HG02798 (cell line): ENCODE measurements around the gene ZNF217.
"Not testable (repeated sequence)": the region's sequence is repeated elsewhere in the genome, so short reads cannot be mapped to it uniquely, and the experiment has no call there.

Experiments
- ATAC-seq: cut with Tn5 transposase; IDR thresholded peaks from one replicate; pipeline ENCODE4 v1.9.1; 2021; ENCODE audit warnings: mild to moderate bottlenecking; ENCODE audit not compliant: unreplicated experiment, poor library complexity

The ZNF217 gene

DNA sequence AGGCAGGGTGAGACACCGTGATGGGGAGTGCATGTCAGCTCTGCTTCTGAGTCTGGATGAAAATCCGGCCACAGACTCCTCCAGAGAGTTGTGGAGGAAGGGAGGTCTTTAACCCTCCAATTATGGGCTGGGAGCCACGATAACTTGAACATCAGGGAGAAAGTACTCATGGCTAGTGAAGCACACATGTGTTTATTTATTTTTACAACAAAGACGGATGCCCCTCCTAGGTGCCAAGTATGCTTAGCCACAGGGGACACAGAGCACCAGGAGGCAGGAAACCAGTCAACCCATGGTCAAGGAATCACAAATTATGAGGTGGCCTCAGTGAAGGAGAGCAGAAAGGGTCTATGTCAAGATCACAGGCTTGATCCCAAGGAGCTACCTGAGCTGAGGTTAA lies 54.1 kb downstream of the ZNF217 start:
- no peak for ATAC-seq

DNA sequence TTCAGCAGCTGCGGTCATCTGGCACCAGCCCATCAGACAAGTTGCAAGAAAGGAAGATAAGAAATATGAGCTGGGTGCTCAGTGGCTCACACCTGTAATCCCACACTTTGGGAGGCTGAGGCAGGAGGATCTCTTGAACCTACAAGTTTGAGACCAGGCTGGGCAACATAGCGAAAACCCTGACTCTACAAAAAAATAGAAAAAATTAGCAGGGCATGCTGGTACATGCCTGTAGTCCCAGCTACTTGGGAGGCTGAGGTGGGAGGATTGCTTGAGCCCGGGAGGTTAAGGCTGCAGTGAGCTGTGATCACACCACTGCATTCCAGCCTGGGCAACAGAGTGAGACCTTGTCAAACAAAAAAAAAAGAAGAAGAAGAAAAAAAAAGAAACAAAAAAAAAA lies 57.3 kb downstream of the ZNF217 start:
- ATAC-seq: not testable (repeated sequence)

- no peak for ATAC-seq
Measured at GRCh38 chr20:53535878-53536277, 57.8 kb downstream of the ZNF217 start.

DNA sequence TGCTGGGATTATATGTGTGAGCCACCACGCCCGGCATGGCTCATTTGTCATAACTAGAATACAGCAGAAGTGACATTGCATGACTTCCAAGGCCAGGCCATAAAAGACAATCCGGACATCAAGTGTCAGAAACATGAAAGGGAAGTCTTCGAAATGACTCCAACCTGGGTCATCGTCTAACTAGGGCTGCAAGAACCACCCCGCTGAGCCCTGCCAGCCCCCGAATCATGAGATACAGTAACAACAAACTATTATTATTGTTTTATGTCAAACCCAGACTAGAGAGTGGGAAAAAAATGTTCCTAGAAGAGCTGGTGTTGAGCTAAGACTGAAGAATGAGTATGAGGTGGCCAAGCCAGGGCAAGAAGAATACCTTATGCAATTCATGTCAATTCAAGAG lies 59.6 kb downstream of the ZNF217 start:
- no peak for ATAC-seq

- ATAC-seq: no peak
Measured at GRCh38 chr20:53533500-53533899, 60.1 kb downstream of the ZNF217 start.

GRCh38 chr20:53532654-53533312 lies 60.9 kb downstream of the ZNF217 start:
- ATAC-seq: not testable (repeated sequence)

GRCh38 chr20:53530440-53530839 lies 63.2 kb downstream of the ZNF217 start:
- no peak for ATAC-seq

DNA sequence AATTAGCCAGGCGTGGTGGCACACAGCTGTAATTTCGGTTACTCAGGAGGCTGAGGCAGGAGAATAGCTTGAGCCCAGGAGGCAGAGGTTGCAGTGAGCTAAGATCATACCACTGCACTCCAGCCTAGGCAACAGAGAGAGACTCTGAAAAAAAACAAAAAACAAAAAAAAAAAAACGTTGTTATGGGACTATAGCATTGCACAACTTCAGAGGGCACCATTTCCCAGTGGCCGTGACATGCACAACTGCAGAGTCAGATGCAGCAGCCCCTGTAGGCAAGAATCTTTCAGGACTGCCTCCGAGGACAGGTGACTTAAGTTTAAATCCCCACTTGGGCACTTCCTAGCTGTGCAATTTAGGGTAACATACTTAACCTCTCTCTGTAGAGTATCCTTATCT lies 64.0 kb downstream of the ZNF217 start:
- no peak for ATAC-seq

DNA sequence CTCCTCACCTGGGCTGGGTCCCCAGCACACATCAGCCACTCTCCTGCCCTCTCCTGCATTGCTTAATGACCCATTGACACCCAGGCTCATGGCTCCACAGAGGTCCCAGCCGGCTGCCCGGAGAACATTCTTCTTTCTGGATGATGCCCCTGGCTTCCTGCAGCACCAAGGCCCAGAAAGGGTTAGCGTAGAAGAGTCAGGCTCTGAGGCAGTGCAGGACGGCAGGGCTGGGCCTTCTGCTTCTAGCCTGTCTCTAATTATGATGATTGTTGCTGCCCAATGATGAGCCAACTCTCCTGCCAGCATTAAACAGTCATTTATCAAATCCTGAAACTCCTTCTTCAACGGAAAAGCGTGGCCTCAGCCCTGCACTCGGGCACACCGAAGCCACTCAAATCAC lies 66.4 kb downstream of the ZNF217 start:
- ATAC-seq: no peak

DNA sequence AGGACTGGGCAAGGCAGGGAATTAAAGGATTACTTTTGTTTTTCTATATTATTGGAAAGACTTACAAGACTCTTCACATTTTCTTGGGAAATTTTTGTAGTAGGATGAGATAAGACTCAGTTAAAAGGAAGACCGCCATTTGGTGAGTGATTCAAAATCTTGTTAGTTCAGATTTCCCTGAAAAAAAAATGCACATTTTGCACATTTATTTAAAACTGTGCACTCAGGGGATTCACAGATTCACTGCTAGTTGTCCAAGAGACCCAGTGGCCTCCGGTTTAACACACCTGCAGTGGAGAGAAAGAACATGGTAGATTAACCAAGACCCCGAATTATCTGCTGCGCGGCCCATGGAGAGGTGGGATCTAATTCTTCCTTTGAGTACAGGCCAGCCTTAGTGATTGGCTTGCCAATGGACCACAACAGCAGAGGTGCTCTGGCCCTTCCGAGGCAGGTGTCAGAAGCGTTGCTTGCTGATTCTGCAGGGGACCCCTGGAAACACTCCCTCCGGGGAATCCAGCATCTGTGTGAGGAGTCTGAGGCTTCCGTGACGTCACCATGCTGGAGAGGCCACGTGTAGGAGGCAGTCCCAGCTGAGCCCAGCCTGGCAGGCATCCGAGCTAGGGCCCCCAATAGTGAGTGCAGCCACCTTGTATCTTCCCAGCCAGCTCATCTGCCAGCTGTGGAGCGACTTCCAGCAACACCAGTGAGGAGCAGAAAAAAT lies 68.9 kb downstream of the ZNF217 start:
- ATAC-seq: no peak

DNA sequence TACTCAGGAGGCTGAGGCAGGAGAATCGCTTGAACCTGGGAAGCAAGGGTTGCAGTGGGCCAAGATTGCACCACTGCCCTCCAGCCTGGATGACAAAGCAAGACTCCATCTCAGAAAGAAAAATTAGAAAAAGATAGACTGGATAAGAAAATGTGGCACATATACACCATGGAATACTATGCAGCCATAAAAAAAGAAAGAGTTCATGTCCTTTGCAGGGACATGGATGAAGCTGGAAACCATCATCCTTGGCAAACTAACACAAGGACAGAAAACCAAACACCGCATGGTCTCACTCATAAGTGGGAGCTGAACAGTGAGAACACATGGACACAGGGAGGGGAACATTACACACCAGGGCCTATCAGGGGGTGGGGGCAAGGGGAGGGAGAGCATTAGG lies 70.0 kb downstream of the ZNF217 start:
- not testable (repeated sequence) for ATAC-seq

- no peak for ATAC-seq
Measured at GRCh38 chr20:53522696-53523095, 70.9 kb downstream of the ZNF217 start.

GRCh38 chr20:53522026-53522425 lies 71.6 kb downstream of the ZNF217 start:
- no peak for ATAC-seq

DNA sequence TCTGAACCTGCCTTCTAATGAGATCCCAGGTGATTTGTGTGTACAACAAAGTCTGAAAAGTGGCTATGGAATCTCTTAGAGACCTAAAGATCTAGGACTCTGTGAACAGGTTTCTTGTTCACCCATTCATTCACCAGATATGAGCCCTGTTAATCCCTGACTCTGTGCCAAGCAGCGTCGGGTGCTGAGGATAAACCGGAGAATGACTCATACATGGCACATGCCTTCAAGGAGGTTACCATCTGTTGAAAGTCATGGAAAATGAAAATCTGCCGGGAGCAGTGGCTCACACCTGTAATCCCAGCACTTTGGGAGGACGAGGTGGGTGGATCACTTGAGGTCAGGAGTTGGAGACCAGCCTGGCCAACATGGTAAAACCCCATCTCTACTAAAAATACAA lies 72.2 kb downstream of the ZNF217 start:
- not testable (repeated sequence) for ATAC-seq

GRCh38 chr20:53517146-53517545 lies 76.5 kb downstream of the ZNF217 start:
- ATAC-seq: no peak
